Transverse colon (tissue), 4 donors: ENCODE measurements around the gene ALPG. TPM values are rescaled to one million over a fixed set of nuclear protein-coding genes. Genes with fewer than 3 reads are reported as not detected.

Experiments used
- DNase-seq: peaks from one replicate; pipeline ENCODE4 v3.0.0-alpha.2; 2019
- H3K27ac ChIP-seq, 4 donors: fragments of 200-600 bp; sonication (generic); 2 replicates each; pipeline ENCODE4 v1.5.1; 2016 to 2018; ENCODE audit warnings: inconsistent platforms in 4 of 4
- H3K27me3 ChIP-seq: fragments of 200-600 bp; sonication (generic); 2 replicates; pipeline ENCODE4 v1.5.1; 2017; ENCODE audit warnings: inconsistent platforms
- H3K36me3 ChIP-seq, 4 donors: fragments of 200-600 bp; sonication (generic); 2 replicates each; pipeline ENCODE4 v1.5.1; 2017 to 2019; ENCODE audit warnings: inconsistent platforms in 4 of 4
- H3K4me1 ChIP-seq, 4 donors: fragments of 200-600 bp; sonication (generic); 2 replicates each; pipeline ENCODE4 v1.5.1; 2017 to 2020; ENCODE audit warnings: inconsistent platforms in 4 of 4
- H3K4me3 ChIP-seq, 4 donors: fragments of 200-600 bp; sonication (generic); 1 replicate in 1 of 4; 2 replicates in 3 of 4; pipeline versions ENCODE4 v1.5.1 to v1.6.1; 2017 to 2019; ENCODE audit warnings: inconsistent platforms in 4 of 4
- H3K9me3 ChIP-seq, 2 donors: fragments of 200-600 bp; sonication (generic); 2 replicates each; pipeline ENCODE4 v1.5.1; 2017 to 2019; ENCODE audit warnings: inconsistent platforms in 2 of 2
- CTCF ChIP-seq, 5 experiments: fragments of 200-600 bp in 3 of 5; fragments of 450-650 bp in 2 of 5; sonication (generic) in 3 of 5; IDR thresholded peaks; 1 replicate in 2 of 5; 2 replicates in 3 of 5; pipeline ENCODE4 v1.5.1; 2016 to 2017; ENCODE audit warnings: antibody characterized with exemption in 5 of 5, inconsistent platforms in 3 of 5, mild to moderate bottlenecking in 2 of 5, moderate library complexity in 1 of 5
- EP300 ChIP-seq: sonication (generic); formaldehyde crosslinking; IDR thresholded peaks from one replicate; pipeline ENCODE4 v1.6.1; 2017; ENCODE audit warnings: antibody characterized with exemption, low read depth
- POLR2A ChIP-seq: fragments of 450-650 bp; IDR thresholded peaks from one replicate; pipeline ENCODE4 v1.6.1; 2016; ENCODE audit warnings: antibody characterized with exemption, mild to moderate bottlenecking, moderate library complexity
- POLR2AphosphoS5 ChIP-seq, 3 donors: sonication (generic); formaldehyde crosslinking; IDR thresholded peaks; one replicate each; pipeline ENCODE4 v1.6.1; 2016; ENCODE audit warnings: antibody characterized with exemption in 3 of 3
- WGBS, 2 donors: methylation state at CpG; one replicate each; pipeline ENCODE4 v1.1.5; 2018; ENCODE audit warnings: low coverage in 1 of 2; 5-methylcytosine and 5-hydroxymethylcytosine counted together
- in situ Hi-C, 4 donors: fragments of 200-750 bp; cut with MboI; loops; one replicate each; pipeline versions ENCODE4 v1.15.0 to v1.15.1; 2017; ENCODE audit warnings: low sequenced_read_pairs in 3 of 4, low pct_ligation_motif_present in 1 of 4, low pct_unique_long_range_greater_than_20kb in 1 of 4
- intact Hi-C: fragments of 100-400 bp; cut with DNase I; formaldehyde crosslinking; loops from one replicate; pipeline ENCODE4 v1.15.1; 2023; ENCODE audit warnings: low total_unique reads
- total RNA-seq, 4 donors: library from RNA; depleted of rRNA; stranded (reverse); fragments of >200 nt; gene quantifications; one replicate each; pipeline ENCODE4 v1.1.0, GENCODE V29; 2016

Gene ALPG
- total RNA-seq, 4 donors from 2014 or later = not detected

GRCh38 chr2:232436381-232437194, 29.9 kb downstream of the ALPG start:
- DNase-seq = no peak
- Histone ChIP-seq H3K36me3 (no peaks in the 10 kb centered on the region), H3K27ac (no peak overlapping the region), H3K27me3 (peaks cover 5% of the 10 kb centered on the region), H3K9me3 (no peaks in the 10 kb centered on the region), H3K4me3 (no peak overlapping the region), H3K4me1 (no peaks in the 10 kb centered on the region)
- no peak for TF ChIP-seq CTCF (IDR thresholded peaks at IDR 0.05)
- no peak for TF ChIP-seq POLR2AphosphoS5 (IDR thresholded peaks at IDR 0.05)
- no peak for TF ChIP-seq POLR2A
- TF ChIP-seq EP300 = no peak
- 80% methylated on average over 13 of the region's 15 CpGs; no CpG with 5 or more reads in 1 of the 2 donors for WGBS, 2 donors
- in situ Hi-C loops (loop anchor here in 2 of 4 donors (10.0 to 25.0 kb wide), 3 partner anchors 92 to 532 kb away; no protein-coding TSS in a partner anchor), intact Hi-C loops (loop anchor here (5.0 kb wide), 1 partner anchor 529 kb away; no protein-coding TSS in a partner anchor)

GRCh38 chr2:232437195-232437571, 30.5 kb downstream of the ALPG start:
- Histone ChIP-seq H3K27ac (no peak overlapping the region), H3K4me3 (no peak overlapping the region), H3K36me3 (no peaks in the 10 kb centered on the region), H3K27me3 (peaks cover 5% of the 10 kb centered on the region), H3K9me3 (no peaks in the 10 kb centered on the region), H3K4me1 (no peaks in the 10 kb centered on the region)
- intact Hi-C loops = loop anchor here (5.0 kb wide), 1 partner anchor 530 kb away; no protein-coding TSS in a partner anchor
- TF ChIP-seq EP300 (no peak), CTCF (IDR thresholded peaks at IDR 0.05) (no peak), POLR2AphosphoS5 (IDR thresholded peaks at IDR 0.05) (no peak), POLR2A (no peak)
- no peak for DNase-seq
- in situ Hi-C loops = loop anchor here in 2 of 4 donors (10.0 to 25.0 kb wide), 3 partner anchors 92 to 532 kb away; no protein-coding TSS in a partner anchor
- WGBS, 2 donors = 77 to 100% methylated on average over 1 to 12 of the region's 12 CpGs

- no peaks in the 10 kb centered on the region for H3K36me3 ChIP-seq
- H3K9me3 ChIP-seq = no peaks in the 10 kb centered on the region
- TF ChIP-seq POLR2AphosphoS5 (IDR thresholded peaks at IDR 0.05) = no peak
- no peak for TF ChIP-seq POLR2A
- no peak for TF ChIP-seq EP300
- no peak for TF ChIP-seq CTCF (IDR thresholded peaks at IDR 0.05)
- no peaks in the 10 kb centered on the region for H3K4me1 ChIP-seq
- WGBS, 2 donors = 76% methylated on average over 12 of the region's 12 CpGs; no CpG with 5 or more reads in 1 of the 2 donors
- in situ Hi-C loops = loop anchor here in 2 of 4 donors (10.0 to 25.0 kb wide), 3 partner anchors 93 to 533 kb away; no protein-coding TSS in a partner anchor
- no peak for DNase-seq
- H3K4me3 ChIP-seq = no peak overlapping the region
- H3K27ac ChIP-seq = no peak overlapping the region
- H3K27me3 ChIP-seq = peaks cover 5% of the 10 kb centered on the region
- intact Hi-C loops = loop anchor here (5.0 kb wide), 1 partner anchor 531 kb away; no protein-coding TSS in a partner anchor
Observed at GRCh38 chr2:232438091-232438490, 31.4 kb downstream of the ALPG start.
